ENCODE data around the gene DHCR24.

GRCh38 chr1:54804471-54805132 is 82.4 kb downstream of the DHCR24 start:
- TF ChIP-seq CTCF (optimal IDR thresholded peaks at IDR 0.05 in 1 of 3, IDR thresholded peaks at IDR 0.05 in 1 of 3, conservative IDR thresholded peaks at IDR 0.05 in 1 of 3; ENCODE audit: extremely low read depth in 1 of 3, insufficient read depth in 2 of 3, low read length in 3 of 3) (no peak), EZH2 (IDR thresholded peaks at IDR 0.05; ENCODE audit: low read length) (no peak)

Data from keratinocyte (primary cell).